GM19239 (cell line): ENCODE results near the gene PIGL.
"Not testable (repeated sequence)": the region's sequence is repeated elsewhere in the genome, so short reads cannot be mapped to it uniquely, and the experiment has no call there.

Experiments used
- DNase-seq: peaks from one replicate; pipeline ENCODE4 v3.0.0; 2011; ENCODE audit warnings: low spot score; ENCODE audit not compliant: insufficient read length
- FAIRE-seq: peaks from 2 replicates; lab custom pipeline; 2011; peaks lifted over from hg19 to GRCh38; lab: Jason Lieb, UNC

The PIGL gene

DNA sequence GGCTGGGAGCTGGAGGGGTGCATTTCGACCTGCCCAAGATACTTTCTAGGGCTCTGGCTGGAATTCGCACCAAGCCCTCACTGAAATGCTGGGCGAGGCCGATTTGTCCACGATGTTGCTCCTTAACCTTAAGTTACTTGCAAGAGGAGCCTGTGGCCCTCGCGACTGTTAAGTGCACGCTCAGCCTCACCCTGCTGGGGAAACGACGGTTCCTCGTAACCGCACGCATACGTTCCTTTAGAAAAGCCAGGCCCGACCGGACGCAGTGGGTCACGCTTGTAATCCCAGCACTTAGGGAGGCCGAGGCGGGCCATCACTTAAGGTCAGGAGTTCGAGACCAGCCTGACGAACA, 1.1 kb upstream of the PIGL start:
- DNase-seq = no peak

GRCh38 chr17:16216341-16217001, 539 bp upstream of the PIGL start:
- not testable (repeated sequence) for DNase-seq, FAIRE-seq

More for the DNA sequence above, 1.1 kb upstream of the PIGL start:
- no peak for FAIRE-seq

DNA sequence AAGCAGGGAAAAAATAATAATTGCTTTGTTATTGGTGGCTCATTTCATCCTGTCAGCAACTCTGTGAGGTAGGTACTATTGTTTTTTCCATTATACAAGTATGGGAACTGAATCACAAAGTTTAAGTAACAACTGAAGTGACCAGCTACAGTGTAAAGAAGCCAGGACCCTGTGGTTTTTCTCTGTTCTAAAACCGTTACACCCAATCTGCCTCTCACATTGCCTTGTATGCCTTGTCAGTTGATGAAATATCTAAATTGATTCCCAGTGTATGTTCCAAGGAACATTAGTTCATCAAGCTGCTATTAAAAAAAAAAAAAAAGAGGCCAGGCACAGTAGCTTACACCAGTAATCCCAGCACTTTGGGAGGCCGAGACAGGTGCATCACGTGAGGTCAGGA, 5.4 kb downstream of the PIGL start:
- no peak for FAIRE-seq
- no peak for DNase-seq

DNA sequence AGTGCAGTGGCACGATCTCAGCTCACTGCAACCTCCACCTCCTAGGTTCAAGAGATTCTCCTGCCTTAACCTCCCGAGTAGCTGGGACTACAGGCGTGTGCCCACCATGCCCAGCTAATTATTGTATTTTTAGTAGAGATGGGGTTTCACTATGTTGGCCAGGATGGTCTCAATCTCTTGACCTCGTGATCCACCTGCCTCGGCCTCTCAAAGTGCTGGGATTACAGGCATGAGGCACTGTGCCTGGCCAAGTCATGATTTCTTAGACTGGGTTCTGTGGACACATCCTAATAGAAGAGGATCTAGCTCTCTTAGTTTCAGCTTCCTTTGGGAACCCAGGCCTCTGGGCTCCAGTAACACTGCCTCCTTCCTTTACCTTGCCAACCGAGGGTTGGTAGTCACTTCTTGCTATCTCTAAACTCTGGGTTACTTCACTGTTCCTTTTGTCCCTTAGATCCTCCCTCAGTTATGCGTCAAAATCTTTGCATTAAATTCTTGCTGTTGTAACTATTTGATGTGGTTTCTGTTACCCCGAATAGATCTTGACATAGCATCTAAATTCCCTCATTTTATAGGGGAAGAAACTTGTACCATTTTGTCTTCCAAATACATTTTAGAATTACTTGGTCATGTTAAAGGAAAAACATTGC, 13.0 kb downstream of the PIGL start:
- not testable (repeated sequence) for DNase-seq, FAIRE-seq

GRCh38 chr17:16232391-16232790, 15.4 kb downstream of the PIGL start:
- DNase-seq (no peak), FAIRE-seq (no peak)

DNA sequence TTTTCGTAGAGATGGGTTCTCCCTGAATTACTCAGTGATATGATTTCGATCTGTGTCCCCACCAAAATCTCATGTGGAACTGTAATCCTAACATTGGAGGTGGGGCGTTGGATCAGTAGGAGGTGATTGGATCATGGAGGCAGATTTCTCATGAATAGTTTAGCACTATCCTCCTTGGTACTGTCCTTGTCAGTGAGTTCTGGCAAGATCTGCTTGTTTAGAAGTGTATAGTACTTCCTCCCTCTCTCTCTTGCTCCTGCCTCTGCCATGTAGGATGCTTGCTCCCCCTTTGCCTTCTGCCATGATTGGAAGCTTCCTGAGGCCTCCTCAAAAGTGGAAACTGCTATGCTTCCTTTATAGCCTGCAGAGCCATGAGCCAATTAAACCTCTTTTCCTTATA, 22.9 kb downstream of the PIGL start:
- FAIRE-seq = no peak
- DNase-seq = no peak

DNA sequence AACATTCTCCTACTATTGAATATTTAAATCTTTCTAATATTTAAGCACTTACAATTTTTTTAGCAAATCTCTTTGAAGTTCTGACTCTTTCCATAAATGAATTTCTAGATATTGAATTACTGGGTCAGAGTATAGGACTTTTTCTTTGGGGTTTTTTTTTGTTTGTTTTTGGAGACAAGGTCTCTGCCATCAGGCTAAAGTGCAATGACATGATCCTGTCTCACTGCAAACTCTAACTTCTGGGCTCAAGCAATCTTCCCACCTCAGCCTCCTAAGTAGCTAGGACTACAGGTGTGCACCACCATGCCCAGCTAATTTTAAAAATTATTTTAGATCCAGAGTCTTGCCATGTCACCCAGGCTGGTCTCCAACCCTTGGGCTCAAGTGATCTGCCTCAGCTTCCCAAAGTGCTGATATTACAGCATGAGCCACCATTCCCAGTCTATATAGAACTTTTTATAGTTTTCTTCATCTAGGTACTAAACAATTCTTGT, 24.9 kb downstream of the PIGL start:
- FAIRE-seq (no peak), DNase-seq (no peak)

DNA sequence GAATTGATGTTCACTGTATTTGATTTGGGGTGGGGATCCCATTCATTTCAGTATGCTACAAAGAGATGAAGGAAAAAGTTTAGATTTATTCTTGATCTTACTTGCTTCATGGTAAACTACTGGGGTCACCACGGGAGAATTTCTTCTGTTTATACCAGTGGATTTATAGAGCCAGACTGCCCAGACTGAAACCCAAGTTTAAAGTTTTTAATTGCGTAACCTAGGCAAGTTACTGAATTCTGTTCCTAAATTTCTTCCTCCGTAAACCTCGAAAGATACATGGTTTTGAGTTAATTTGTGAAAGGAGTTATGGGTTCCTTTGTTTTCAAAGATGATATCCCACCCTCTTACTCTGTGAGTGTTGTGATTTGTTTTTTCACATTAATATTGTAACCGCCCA, 26.4 kb downstream of the PIGL start:
- no peak for FAIRE-seq
- DNase-seq = no peak

DNA sequence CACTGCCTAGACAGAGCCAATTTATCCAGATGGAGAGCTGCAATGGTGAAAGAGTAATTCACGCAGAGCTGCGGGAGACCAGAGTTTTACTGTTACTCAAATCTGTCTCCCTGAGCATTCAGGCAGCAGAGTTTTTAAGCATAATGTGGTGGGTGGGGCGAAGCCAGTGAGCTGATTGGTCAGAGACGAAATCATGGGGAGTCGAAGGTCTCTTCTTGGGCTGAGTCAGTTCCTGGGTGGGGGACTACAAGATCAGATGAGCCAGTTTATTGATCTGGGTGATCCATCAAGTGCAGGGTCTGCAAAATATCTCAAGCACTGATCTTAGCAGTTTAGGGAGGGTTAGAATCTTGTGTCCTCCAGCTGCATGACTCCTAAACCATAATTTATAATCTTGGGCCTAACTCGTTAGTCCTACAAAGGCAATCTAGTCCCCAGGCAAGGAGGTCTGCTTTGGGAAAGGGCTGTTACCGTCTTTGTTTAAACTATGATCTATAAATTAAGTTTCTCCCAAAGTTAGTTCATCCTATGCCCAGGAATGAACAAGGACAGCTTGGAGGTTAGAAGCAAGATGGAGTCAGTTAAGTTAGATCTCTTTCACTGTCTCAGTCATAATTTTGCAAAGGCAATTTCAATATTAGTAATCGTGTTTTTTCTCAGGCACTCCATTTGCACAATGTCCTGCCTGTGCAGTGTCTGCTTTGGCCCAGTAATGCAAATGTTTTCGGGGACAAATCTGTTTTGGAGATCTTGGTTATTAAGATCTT, 27.0 kb downstream of the PIGL start:
- DNase-seq = no peak
- FAIRE-seq = no peak

DNA sequence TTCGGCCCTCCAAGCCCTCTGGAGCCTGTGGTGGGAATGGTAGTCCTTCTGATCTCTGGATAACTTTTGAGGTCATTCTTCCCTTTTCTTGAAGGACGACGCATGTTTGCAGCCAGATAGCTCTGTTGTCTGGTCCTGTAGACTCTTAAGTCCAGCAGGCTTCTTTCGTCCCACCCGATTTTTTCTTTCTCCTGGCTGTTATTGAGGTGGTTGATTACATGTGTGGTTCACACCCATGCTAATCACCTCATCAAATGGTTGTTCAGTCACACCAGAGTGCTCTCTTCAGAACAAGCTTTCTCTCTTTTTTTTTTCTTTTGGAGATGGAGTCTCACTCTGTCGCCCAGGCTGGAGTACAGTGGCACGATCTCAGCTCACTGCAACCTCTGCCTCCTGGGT, 30.6 kb downstream of the PIGL start:
- FAIRE-seq = no peak

GRCh38 chr17:16250635-16251034, 33.6 kb downstream of the PIGL start:
- FAIRE-seq = no peak

More for the DNA sequence above, 30.6 kb downstream of the PIGL start:
- DNase-seq = no peak

GRCh38 chr17:16251043-16251442, 34.0 kb downstream of the PIGL start:
- no peak for FAIRE-seq

More at GRCh38 chr17:16250635-16251034, 33.6 kb downstream of the PIGL start:
- no peak for DNase-seq

DNA sequence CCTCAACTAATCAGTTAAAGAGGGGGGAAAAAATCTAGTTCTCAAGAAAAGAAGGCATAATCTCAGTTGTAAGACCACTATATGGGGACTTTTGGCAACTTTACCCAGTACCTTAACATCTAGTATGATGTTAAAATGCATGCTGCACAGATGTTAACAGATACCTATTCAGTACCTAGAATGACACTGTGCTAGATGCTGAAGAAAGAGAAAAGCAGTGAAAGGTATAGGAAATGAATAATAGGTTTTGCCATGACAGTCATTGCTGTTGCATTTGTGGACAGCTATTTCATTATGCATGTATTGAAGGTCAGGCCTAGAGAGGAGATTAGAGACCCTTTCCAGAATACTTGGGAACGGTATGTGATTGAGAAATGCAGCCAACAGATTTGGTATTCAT, 34.5 kb downstream of the PIGL start:
- no peak for FAIRE-seq
- DNase-seq = no peak

More at GRCh38 chr17:16251043-16251442, 34.0 kb downstream of the PIGL start:
- DNase-seq = no peak

DNA sequence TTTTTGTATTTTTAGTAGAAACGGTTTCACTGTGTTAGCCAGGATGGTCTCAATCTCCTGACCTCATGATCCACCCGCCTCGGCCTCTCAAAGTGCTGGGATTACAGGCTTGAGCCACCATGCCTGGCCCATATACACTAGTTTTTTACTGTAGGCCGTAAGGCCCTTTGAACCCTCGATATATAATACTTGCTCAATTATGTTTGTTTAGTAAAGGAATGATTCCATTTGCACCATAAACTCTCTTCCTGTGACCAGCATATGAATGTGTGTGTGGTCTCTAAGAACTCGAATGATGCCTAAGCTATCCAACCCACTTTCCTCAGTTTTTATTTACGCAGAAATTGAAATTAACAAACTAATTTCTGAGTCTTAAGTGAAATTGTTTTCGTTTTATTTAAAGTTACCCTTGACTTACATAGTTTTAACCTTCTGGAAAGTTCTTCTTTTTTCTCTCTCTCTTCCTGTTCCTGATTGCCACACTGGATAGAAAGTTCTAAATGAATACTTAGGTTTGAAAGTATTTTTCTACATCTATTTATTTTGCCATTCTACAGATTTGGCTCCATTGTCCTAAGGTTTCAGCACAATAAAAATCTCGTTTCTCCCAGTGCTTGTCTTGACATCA, 37.9 kb downstream of the PIGL start:
- DNase-seq (no peak), FAIRE-seq (no peak)

GRCh38 chr17:16255481-16255921, 38.5 kb downstream of the PIGL start:
- no peak for FAIRE-seq

DNA sequence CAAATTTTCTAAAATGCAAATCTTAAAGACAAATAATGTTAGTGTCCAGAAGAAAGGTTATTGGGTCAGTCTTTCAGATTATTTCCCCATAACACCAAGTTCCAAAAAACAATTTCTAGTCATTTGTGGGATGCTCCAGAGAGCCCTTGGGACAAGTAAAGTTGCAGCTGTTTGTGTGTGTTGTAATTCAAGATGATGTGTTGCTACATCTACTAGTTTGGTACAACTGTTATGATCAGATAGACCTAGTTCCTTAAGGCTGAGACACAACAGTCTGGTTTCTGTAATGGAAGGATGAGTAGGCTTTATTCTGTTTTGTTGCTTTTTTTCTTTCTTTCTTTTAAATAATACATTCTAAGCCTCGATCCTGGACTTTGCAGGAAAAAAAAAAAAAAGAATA, 41.9 kb downstream of the PIGL start:
- no peak for FAIRE-seq
- no peak for DNase-seq

More at GRCh38 chr17:16255481-16255921, 38.5 kb downstream of the PIGL start:
- DNase-seq = no peak

- DNase-seq (no peak), FAIRE-seq (no peak)
Measured at GRCh38 chr17:16259926-16260325, 42.9 kb downstream of the PIGL start.

DNA sequence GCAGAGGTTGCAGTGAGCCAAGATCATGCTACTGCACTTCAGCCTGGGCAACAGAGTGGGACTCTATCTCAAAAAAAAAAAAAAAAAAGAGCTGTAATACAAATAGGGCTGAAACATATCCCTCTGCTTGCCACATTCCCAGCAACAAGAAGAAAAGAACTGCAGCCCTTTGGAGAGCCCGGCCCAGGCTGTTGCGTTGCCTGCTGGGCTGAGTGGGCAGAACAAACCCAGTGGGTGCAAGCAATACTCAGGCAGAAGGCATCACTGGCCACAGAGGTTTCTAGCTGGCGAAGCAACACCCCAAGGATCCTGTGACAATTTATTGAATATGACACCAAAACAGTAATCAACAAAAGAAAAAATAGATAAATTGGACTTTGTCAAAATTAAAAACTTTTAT, 44.0 kb downstream of the PIGL start:
- DNase-seq (no peak), FAIRE-seq (no peak)

DNA sequence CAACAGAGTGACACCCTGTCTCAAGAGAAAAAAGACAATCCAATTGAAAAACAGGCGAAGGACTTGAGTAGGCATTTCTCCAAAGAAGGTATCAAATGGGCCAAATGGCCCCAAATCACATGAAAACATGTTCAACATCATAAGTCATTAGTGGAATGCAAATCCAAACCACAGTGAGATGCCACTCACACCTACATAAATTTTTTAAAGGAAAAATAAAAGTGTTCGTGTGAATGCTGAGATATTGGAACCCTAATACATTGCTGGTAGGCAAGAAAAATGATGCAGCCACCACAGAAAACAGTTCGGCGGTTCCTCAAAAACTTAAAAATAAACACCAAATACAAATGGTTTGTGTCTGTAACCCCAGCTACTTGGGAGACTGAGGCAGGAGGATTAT, 45.2 kb downstream of the PIGL start:
- no peak for FAIRE-seq
- DNase-seq = no peak

DNA sequence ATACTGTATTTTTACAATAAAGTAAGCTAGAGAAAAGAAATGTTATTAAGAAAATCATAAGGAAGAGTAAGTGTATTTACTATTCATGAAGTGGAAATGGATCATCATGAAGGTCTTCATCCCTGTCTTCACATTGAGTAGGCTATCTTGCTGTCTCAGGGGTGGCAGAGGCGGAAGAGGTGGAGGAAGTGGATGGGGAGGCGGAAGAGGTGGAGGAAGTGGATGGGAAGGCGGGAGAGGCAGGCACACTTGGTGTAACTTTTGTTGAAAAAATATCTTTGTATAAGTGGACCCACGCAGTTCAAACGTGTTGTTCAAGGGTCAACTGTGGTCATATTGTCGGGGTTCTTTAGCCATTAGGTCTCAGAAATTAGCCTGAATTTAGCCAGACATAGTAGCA, 50.2 kb downstream of the PIGL start:
- FAIRE-seq = no peak

GRCh38 chr17:16269658-16270057, 52.6 kb downstream of the PIGL start:
- no peak for FAIRE-seq
- DNase-seq = no peak

More for the DNA sequence above, 50.2 kb downstream of the PIGL start:
- DNase-seq = no peak
